Stimulated activated CD8-positive, alpha-beta memory T cell treated with anti-CD3 and anti-CD28 coated beads, Interleukin-7, amount 100 ng/mL, for 4 hours (primary cell): Measurements from ENCODE around the gene E2F4.

ENCODE experiments used
- DNase-seq, 2 donors: peaks; one replicate each; pipeline ENCODE4 v3.0.0-alpha.2; 2020; ENCODE audit warnings: low read depth in 2 of 2

E2F4 gene

DNA sequence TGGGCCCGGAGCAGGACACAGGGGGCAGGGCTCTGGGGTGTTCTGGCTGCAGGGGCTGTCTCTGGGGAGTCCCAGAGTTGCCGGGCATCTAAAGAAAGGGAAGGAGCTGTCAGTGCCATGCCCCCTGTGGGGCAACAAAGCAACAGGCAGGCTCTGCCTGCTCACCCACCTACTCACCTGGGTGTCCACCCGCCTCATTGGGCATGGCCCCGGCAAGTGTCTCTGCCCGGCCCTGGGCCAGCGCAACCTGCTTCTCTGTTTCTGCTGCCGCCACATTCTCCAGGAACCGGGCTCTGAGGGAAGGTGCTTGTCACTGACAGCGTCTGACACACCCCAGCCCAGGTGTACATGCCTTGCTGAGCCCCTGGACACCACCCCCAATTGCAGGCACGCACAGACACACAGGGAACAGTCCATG is 42.2 kb downstream of the E2F4 start:
- no peak for DNase-seq

- no peak for DNase-seq
Observed at GRCh38 chr16:67235816-67236562, 44.0 kb downstream of the E2F4 start.

DNA sequence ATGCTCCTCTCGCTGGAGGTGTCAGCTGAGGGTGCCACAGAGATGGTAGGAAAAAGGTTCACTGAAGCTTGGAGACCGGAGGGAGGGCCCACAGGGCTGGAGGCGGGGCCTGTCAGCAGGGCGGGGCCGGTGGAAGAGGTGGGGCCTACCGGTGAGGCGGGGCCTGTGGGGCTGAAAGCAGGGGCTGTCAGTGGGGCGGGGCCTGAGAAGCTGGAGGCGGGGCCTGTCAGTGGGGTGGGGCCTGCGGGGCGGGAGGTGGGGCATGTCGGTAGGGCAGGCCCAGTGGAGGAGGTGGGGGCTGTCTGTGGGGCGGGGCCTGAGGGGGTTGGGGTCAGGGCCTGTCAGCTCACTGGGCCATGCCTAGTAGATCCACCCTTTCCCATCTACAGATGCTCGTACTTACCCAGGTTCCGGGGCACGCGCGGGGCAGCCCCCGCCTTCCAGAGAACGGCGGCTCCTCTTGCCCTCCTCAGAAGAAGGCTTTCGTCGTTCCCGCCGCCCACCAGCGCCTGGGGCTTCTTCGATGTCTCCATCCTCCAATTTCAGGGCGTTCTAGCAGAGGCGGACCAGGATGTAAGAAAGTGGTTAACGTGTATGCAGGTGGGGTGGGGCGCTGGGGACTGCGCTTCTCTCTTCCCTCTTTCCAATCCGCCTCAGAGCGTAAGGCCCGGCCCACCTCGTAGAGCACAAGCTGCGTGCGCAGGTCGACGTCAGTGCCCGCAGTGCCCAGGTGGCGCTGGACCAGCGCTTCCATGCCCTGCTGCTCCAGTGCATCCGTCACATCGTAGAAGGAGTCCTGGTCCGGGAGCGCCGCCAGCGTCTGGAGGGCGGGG is 44.8 kb downstream of the E2F4 start:
- peak; percentile 38 to 41 for DNase-seq

- no peak for DNase-seq
Observed at GRCh38 chr16:67237396-67238277, 45.7 kb downstream of the E2F4 start.

GRCh38 chr16:67238278-67238575 is 46.3 kb downstream of the E2F4 start:
- DNase-seq = no peak

- no peak for DNase-seq
Observed at GRCh38 chr16:67238806-67239470, 47.0 kb downstream of the E2F4 start.

GRCh38 chr16:67240506-67240905 is 48.6 kb downstream of the E2F4 start:
- DNase-seq = no peak

- no peak for DNase-seq
Observed at GRCh38 chr16:67241008-67241900, 49.3 kb downstream of the E2F4 start.

DNA sequence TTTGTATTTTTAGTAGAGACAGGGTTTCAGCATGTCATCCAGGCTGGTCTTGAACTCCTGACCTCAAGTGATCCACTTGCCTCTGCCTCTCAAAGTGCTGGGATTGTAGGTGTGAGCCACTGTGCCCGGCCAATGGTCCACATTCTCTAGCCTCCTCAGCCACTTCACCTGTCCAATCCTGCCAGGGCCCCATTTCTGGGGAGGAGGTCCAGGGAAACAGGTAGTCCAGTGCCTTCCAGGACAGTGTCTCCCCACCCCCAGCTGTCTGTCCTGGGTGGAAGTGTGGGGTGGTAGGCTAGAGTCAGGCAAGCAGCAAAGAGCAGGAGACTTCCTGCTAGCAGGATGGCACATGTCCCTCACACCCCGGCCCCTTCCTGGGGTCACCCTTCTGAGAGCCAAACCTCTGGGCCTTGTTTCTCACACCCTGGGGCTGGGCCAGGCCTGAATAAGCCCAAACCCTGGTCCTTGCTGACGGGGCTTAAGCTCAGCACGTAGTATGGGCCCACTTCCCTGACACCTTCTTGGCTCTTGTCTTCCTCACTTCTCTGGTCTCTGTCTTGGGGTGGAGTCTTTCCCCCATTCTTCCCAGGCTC is 50.3 kb downstream of the E2F4 start:
- no peak for DNase-seq

- no peak for DNase-seq
Observed at GRCh38 chr16:67243481-67243880, 51.5 kb downstream of the E2F4 start.

DNA sequence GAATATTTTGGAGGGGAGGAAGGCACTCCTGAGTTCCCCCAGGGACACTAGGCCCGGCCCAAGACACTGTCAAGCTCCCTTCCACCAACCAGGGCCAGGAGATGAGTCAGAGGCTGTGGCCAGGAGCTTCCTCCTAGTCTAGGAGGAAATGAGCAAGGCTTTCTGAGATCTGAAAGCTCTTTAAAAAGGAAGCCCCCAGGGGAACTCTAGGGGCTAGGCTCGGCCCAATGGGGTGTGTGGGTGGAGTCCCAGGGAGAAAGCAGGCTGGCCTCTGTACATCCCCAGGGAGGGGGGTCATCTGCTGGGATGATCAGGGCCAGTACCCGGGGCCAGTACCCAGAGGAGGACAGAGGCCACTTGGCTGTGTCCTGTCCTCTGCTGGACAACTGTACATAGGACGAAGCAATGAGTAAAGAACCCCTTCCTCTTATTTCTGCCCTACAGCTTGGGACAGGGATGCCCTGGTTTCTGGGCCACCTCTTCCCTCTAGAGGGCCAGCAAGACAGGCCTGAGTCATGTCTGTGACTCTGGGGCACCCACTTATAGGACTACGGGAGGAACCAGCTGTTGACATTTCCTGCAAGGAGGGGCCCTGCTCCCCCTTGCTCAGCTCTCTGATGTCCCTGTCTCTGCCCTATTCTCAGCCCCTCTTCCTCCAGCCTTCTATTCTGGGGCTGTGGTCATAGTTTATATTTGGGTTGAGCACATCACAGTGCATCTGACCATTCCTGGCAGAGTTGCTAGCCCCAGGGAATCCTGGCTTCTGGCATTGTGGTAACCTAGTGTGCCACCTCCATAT is 52.6 kb downstream of the E2F4 start:
- peak; percentile 77 to 80 for DNase-seq

DNA sequence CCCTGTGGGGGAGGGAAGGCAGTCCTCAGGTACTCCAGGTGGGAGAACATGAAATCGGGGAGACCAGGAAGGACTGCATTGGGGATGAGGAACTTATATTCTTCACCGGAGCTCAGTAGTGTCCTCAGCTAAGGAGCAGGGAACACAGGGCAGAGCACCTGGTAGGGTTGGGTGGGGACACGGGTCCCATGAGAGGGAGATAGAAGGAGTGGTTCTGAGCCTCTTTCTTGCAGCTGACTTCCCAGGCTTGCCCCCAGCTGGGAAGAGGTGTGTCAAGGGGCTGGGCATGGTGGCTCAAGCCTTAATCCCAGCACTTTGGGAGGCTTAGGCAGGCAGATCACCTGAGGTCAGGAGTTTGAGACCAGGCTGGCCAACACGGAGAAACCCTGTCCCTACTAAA is 53.2 kb downstream of the E2F4 start:
- DNase-seq = no peak

DNA sequence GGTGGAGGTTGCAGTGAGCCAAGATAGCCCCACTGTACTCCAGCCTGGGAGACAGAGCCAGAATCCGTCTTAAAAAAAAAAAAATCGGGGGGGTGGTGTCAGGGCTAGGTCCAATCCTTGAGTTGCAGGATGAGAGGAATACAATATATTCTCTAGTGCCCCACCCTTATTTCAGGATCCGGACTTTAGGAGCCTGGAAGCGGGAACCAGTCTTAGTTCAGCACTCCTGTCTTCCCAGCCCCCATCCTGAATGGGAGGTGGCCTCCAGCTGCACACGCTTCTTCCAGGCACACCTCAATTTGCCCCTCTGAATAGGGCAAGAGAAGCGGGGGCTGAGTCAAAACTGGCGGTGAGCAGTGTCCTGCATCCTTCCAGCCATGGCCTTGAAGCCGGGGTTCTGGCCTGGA is 53.7 kb downstream of the E2F4 start:
- DNase-seq = no peak

- DNase-seq = peak in 1 of 2 donors; percentile 42
Observed at GRCh38 chr16:67246081-67246755, 54.3 kb downstream of the E2F4 start.

DNA sequence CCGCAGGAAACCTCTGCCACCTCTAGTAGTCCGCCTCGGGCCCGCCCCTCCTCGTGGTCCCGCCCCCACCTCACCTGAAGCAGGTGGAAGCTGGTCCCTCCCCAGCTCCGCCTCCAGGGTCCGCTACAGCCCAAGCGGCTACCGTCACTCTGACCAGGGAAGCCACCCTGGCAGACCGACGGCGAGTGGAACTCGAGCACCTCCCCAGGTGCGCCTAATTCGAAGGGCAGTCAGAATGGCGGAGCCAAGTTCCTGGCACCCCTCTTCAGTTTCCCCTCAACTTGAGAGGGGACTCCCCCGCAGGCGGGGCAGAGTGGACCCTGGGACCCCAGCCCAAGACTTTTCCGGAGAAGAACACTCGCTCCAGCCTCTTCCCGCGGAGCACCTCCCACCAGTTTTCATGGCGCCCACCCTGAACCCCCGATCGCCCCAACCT is 54.8 kb downstream of the E2F4 start:
- no peak for DNase-seq

DNA sequence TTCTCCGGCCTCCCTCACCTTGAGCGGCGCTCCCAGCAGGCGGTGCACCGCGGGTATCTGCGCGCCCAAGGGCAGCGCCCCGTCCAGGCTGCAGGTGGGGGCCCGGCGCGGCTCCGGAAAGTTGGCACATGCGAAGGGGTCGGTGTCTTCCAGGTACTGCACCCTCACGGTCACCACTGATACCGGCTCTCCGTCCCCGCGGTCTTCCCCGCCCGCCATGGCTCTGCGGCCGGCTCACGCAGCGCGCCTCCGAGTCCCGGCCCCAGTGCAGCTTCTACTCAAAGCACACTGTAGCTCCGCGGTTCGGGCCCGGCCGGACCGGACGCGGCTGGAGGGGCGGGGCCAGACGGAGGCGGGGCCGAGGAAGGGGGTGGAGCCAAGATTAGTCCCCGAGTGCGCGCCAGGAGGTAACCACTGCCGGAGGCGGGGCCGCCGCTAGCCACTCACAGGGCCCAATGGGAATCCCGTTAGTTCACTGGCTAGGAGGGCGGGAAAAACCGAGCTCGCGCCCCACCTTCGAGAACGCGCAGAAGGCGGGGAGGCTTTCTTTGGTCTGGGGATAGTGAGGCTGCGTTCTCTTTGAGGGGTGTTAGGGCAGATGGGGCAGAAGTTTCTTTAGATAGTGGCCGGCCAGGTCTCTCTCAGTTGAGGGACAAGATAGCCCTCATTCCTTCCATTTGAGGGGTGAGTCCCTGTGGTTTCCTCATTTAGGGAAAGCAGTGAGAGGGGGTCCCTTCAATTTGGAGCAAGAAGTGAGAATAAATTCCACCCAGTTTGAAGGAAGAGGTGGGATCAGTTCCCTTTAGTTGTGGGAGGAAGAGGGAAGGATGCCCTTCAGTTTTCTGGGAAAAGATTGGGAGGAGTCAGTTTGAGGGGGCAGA is 55.5 kb downstream of the E2F4 start, which contains the start of gene FHOD1:
Gene FHOD1, minus strand, starts transcription at position 290 of the 881 bp plus-strand sequence. Its CDS starts 71 bp downstream, at position 219.
- peak; percentile 90 to 94 for DNase-seq

DNA sequence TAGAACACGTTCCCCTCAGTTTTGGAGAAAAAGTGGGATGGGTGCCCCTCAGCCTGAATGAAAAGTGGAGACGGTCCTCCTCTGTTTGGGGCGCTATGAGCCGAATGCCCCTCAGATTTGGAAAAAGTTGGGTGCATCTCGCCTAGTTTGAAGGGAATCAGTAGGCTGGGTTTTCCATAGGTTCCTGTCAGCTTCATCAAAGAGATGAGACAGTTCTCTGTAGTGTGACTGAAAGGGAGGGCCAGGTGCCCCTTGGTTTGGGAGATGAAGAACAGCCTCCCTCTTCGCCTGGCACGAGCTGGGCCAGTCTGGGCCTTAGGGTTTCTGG is 56.1 kb downstream of the E2F4 start:
- DNase-seq = no peak
